Prostate gland (tissue), 2 donors: ENCODE measurements around the gene GPD1L. TPM values are rescaled to one million over a fixed set of nuclear protein-coding genes. Genes with fewer than 3 reads are reported as not detected.

Experiments used
- DNase-seq: peaks from one replicate; pipeline ENCODE4 v3.0.0-alpha.2; 2019; ENCODE audit warnings: low spot score
- H3K27ac ChIP-seq, 2 donors: fragments of 200-600 bp; sonication (generic); 2 replicates each; pipeline ENCODE4 v1.5.1; 2017 to 2019
- H3K27me3 ChIP-seq: fragments of 200-600 bp; sonication (generic); replicated peaks from 2 replicates; pipeline ENCODE4 v1.5.1; 2019; ENCODE audit not compliant: insufficient read depth
- H3K36me3 ChIP-seq, 2 donors: fragments of 200-600 bp; sonication (generic); 1 replicate in 1 of 2; 2 replicates in 1 of 2; pipeline versions ENCODE4 v1.5.1 to v1.8.1; 2017 to 2019
- H3K4me1 ChIP-seq: fragments of 200-600 bp; sonication (generic); replicated peaks from 2 replicates; pipeline ENCODE4 v1.5.1; 2019
- H3K4me3 ChIP-seq, 2 donors: fragments of 200-600 bp; sonication (generic); 2 replicates each; pipeline ENCODE4 v1.5.1; 2017 to 2019
- H3K9me3 ChIP-seq: fragments of 200-600 bp; sonication (generic); 2 replicates; pipeline ENCODE4 v1.5.1; 2017
- CTCF ChIP-seq, 4 experiments: fragments of 200-600 bp in 2 of 4; fragments of 450-650 bp in 2 of 4; sonication (generic) in 2 of 4; IDR thresholded peaks; 1 replicate in 3 of 4; 2 replicates in 1 of 4; pipeline ENCODE4 v1.5.1; 2016 to 2019; ENCODE audit warnings: antibody characterized with exemption in 4 of 4, mild to moderate bottlenecking in 2 of 4, moderate library complexity in 2 of 4
- POLR2A ChIP-seq: fragments of 450-650 bp; IDR thresholded peaks from one replicate; pipeline ENCODE4 v1.6.1; 2016; ENCODE audit warnings: antibody characterized with exemption, mild to moderate bottlenecking
- POLR2AphosphoS5 ChIP-seq: sonication (generic); formaldehyde crosslinking; IDR thresholded peaks from one replicate; pipeline ENCODE4 v1.6.1; 2017; ENCODE audit warnings: antibody characterized with exemption
- WGBS: methylation state at CpG from one replicate; pipeline ENCODE4 v1.1.5; 2018; 5-methylcytosine and 5-hydroxymethylcytosine counted together
- intact Hi-C: fragments of 100-400 bp; cut with DNase I; formaldehyde crosslinking; loops from one replicate; pipeline ENCODE4 v1.14.2; 2022
- total RNA-seq, 2 donors: library from RNA; depleted of rRNA; stranded (reverse); fragments of >200 nt; gene quantifications; one replicate each; pipeline ENCODE4 v1.1.0, GENCODE V29; 2016

The GPD1L gene
- total RNA-seq, 2 donors from 2014 or later = 50.4 to 70.8 TPM

DNA sequence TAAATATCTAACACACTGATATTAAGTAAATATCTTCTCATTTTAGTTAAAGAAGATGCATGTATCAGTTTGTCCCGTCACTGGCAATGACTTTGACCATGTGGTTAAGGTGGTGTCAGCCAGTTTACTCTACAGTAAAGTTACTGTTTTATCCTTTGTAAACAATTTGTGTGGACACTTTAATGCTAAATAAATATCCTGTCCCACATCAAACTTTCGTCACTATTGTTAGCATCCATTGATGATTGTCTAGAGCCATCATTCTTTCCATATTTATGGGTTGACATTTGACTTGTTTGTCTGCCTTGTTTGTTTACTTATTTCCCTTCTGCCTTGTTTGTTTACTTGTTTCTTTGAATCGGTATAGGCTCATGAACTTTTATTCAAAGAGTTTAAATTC is 11.0 kb upstream of the GPD1L start:
- H3K27ac ChIP-seq = no peak overlapping the region
- 37% methylated on average over 3 of the region's 3 CpGs for WGBS
- intact Hi-C loops = no loop called here
- no peaks in the 10 kb centered on the region for H3K27me3 ChIP-seq
- no peaks in the 10 kb centered on the region for H3K36me3 ChIP-seq
- TF ChIP-seq CTCF (IDR thresholded peaks at IDR 0.05) (no peak), POLR2A (no peak), POLR2AphosphoS5 (peak; percentile 55)
- H3K4me3 ChIP-seq = no peak overlapping the region
- H3K4me1 ChIP-seq = no peaks in the 10 kb centered on the region
- no peaks in the 10 kb centered on the region for H3K9me3 ChIP-seq
- no peak for DNase-seq

- H3K36me3 ChIP-seq = no peaks in the 10 kb centered on the region
- intact Hi-C loops = no loop called here
- no peak overlapping the region for H3K27ac ChIP-seq
- no peak overlapping the region for H3K4me3 ChIP-seq
- H3K9me3 ChIP-seq = no peaks in the 10 kb centered on the region
- H3K4me1 ChIP-seq = no peaks in the 10 kb centered on the region
- DNase-seq = no peak
- H3K27me3 ChIP-seq = no peaks in the 10 kb centered on the region
- WGBS = 95% methylated on average over 1 of the region's 1 CpG
- TF ChIP-seq POLR2AphosphoS5 = no peak
- no peak for TF ChIP-seq POLR2A
- TF ChIP-seq CTCF (IDR thresholded peaks at IDR 0.05) = no peak
Measured at GRCh38 chr3:32097768-32098167, 8.7 kb upstream of the GPD1L start.

DNA sequence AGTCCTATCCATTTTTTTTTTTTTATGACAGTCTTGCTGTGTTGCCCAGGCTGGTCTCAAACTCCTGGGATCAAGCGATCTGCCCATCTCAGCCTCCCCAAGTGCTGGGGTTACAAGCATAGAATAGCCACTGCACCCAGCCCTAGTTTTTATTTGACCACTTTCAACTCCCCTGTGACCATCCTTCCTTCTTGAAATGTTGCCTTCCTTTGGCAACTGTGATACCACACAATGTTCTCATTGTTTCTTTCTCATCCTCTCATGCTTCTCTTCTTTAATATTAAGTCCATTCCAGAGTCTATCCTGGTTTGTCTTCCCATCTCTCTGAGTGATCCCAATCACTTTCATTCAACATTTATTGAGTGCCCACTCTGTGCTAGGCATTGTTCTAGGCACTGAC is 7.9 kb upstream of the GPD1L start:
- Histone ChIP-seq H3K4me3 (no peak overlapping the region), H3K27me3 (no peaks in the 10 kb centered on the region), H3K27ac (no peak overlapping the region), H3K36me3 (no peaks in the 10 kb centered on the region), H3K4me1 (no peaks in the 10 kb centered on the region), H3K9me3 (no peaks in the 10 kb centered on the region)
- 100% methylated on average over 1 of the region's 1 CpG for WGBS
- intact Hi-C loops = no loop called here
- no peak for DNase-seq
- TF ChIP-seq POLR2AphosphoS5 (no peak), POLR2A (no peak), CTCF (IDR thresholded peaks at IDR 0.05) (no peak)

- no peak for DNase-seq
- TF ChIP-seq POLR2AphosphoS5 (no peak), CTCF (IDR thresholded peaks at IDR 0.05) (no peak)
- Histone ChIP-seq H3K27ac (no peak overlapping the region), H3K4me3 (no peak overlapping the region), H3K4me1 (no peaks in the 10 kb centered on the region), H3K27me3 (no peaks in the 10 kb centered on the region), H3K9me3 (no peaks in the 10 kb centered on the region), H3K36me3 (no peaks in the 10 kb centered on the region)
- WGBS = 94% methylated on average over 5 of the region's 5 CpGs
- intact Hi-C loops = no loop called here
Measured at GRCh38 chr3:32100465-32100864, 6.0 kb upstream of the GPD1L start.

- no peaks in the 10 kb centered on the region for H3K27me3 ChIP-seq
- H3K9me3 ChIP-seq = no peaks in the 10 kb centered on the region
- H3K4me1 ChIP-seq = no peaks in the 10 kb centered on the region
- intact Hi-C loops = no loop called here
- TF ChIP-seq CTCF (IDR thresholded peaks at IDR 0.05) (no peak), POLR2A (no peak), POLR2AphosphoS5 (no peak)
- no peak for DNase-seq
- H3K4me3 ChIP-seq = no peak overlapping the region
- H3K36me3 ChIP-seq = no peaks in the 10 kb centered on the region
- 96% methylated on average over 7 of the region's 7 CpGs for WGBS
- no peak overlapping the region for H3K27ac ChIP-seq
Measured at GRCh38 chr3:32102289-32102688, 4.1 kb upstream of the GPD1L start.
